SK-N-MC (cell line): Measurements from ENCODE around the gene FUOM.
A peak's percentile ranks its signal among the peaks of the same experiment; 100 is the strongest.

ENCODE experiments used
- EZH2 ChIP-seq: fragments of 200-600 bp; sonication (generic); IDR thresholded peaks from one replicate; pipeline ENCODE4 v1.6.1; 2017; ENCODE audit warnings: antibody characterized with exemption
- POLR2AphosphoS5 ChIP-seq: IDR thresholded peaks from 2 replicates; pipeline ENCODE4 v1.6.1; 2012; ENCODE audit warnings: mild to moderate bottlenecking, low read depth, low read length, borderline replicate concordance

- peak; percentile 79; the same call in 1 of the 2 replicates for TF ChIP-seq POLR2AphosphoS5
- TF ChIP-seq EZH2: no peak
Observed at GRCh38 chr10:133394064-133394663, 36.3 kb upstream of the FUOM start, which contains the start of gene MTG1.
